ENCODE results near the gene USP22. TPM values are rescaled to one million over a fixed set of nuclear protein-coding genes. Genes with fewer than 3 reads are reported as not detected.
"Not testable (repeated sequence)": the region's sequence is repeated elsewhere in the genome, so short reads cannot be mapped to it uniquely, and the experiment has no call there.

USP22 gene
- total RNA-seq, 4 donors from 2014 or later, result 120 to 258 (median 143) TPM

- in situ Hi-C loops (cut with MboI; ENCODE audit: low sequenced_read_pairs in 4 of 4) (no loop called here), intact Hi-C loops (cut with DNase I; ENCODE audit: low total_unique reads) (no loop called here)
- TF ChIP-seq CTCF (IDR thresholded peaks at IDR 0.05 in 4 of 5, conservative IDR thresholded peaks at IDR 0.05 in 1 of 5), result no peak
- TF ChIP-seq POLR2A (IDR thresholded peaks at IDR 0.05), result no peak
- Histone ChIP-seq H3K36me3 (no peaks in the 10 kb centered on the region), H3K4me3 (no peak overlapping the region), H3K27ac (no peak overlapping the region), H3K9me3 (no peaks in the 10 kb centered on the region), H3K4me1 (no peaks in the 10 kb centered on the region), H3K27me3 (no peaks in the 10 kb centered on the region)
- DNase-seq (no peak), ATAC-seq (no peak)
Observed at GRCh38 chr17:21061971-21062526, 19.2 kb upstream of the USP22 start.

- ATAC-seq (no peak), DNase-seq (no peak)
- no peaks in the 10 kb centered on the region for H3K9me3 ChIP-seq
- no peak overlapping the region for H3K4me3 ChIP-seq
- no peaks in the 10 kb centered on the region for H3K4me1 ChIP-seq
- in situ Hi-C loops (cut with MboI; ENCODE audit: low sequenced_read_pairs in 4 of 4), result no loop called here
- H3K27ac ChIP-seq, result no peak overlapping the region
- no peaks in the 10 kb centered on the region for H3K27me3 ChIP-seq
- TF ChIP-seq POLR2A (IDR thresholded peaks at IDR 0.05) (no peak), CTCF (IDR thresholded peaks at IDR 0.05 in 4 of 5, conservative IDR thresholded peaks at IDR 0.05 in 1 of 5) (no peak)
- no peaks in the 10 kb centered on the region for H3K36me3 ChIP-seq
- intact Hi-C loops (cut with DNase I; ENCODE audit: low total_unique reads), result no loop called here
Observed at GRCh38 chr17:21061158-21061835, 18.5 kb upstream of the USP22 start.

- Histone ChIP-seq H3K9me3 (no peaks in the 10 kb centered on the region), H3K4me1 (no peaks in the 10 kb centered on the region), H3K27me3 (no peaks in the 10 kb centered on the region), H3K36me3 (no peaks in the 10 kb centered on the region), H3K4me3 (no peak overlapping the region), H3K27ac (no peak overlapping the region)
- intact Hi-C loops (cut with DNase I; ENCODE audit: low total_unique reads) (no loop called here), in situ Hi-C loops (cut with MboI; ENCODE audit: low sequenced_read_pairs in 4 of 4) (no loop called here)
- DNase-seq (no peak), ATAC-seq (no peak)
- TF ChIP-seq CTCF (IDR thresholded peaks at IDR 0.05 in 4 of 5, conservative IDR thresholded peaks at IDR 0.05 in 1 of 5) (no peak), POLR2A (IDR thresholded peaks at IDR 0.05) (no peak)
Observed at GRCh38 chr17:21059761-21060160, 16.9 kb upstream of the USP22 start.

- DNase-seq (no peak), ATAC-seq (no peak)
- Histone ChIP-seq H3K36me3 (no peaks in the 10 kb centered on the region), H3K4me1 (no peaks in the 10 kb centered on the region), H3K27ac (no peak overlapping the region), H3K4me3 (no peak overlapping the region), H3K27me3 (no peaks in the 10 kb centered on the region), H3K9me3 (no peaks in the 10 kb centered on the region)
- TF ChIP-seq POLR2A (IDR thresholded peaks at IDR 0.05) (no peak), CTCF (IDR thresholded peaks at IDR 0.05 in 4 of 5, conservative IDR thresholded peaks at IDR 0.05 in 1 of 5) (no peak)
- in situ Hi-C loops (cut with MboI; ENCODE audit: low sequenced_read_pairs in 4 of 4) (no loop called here), intact Hi-C loops (cut with DNase I; ENCODE audit: low total_unique reads) (no loop called here)
Observed at GRCh38 chr17:21058098-21058893, 15.5 kb upstream of the USP22 start.

GRCh38 chr17:21053056-21053455, 10.2 kb upstream of the USP22 start:
- H3K27ac ChIP-seq; intact Hi-C loops (cut with DNase I; ENCODE audit: low total_unique reads); ATAC-seq; H3K9me3 ChIP-seq; H3K27me3 ChIP-seq; in situ Hi-C loops (cut with MboI; ENCODE audit: low sequenced_read_pairs in 4 of 4); DNase-seq; H3K4me1 ChIP-seq; H3K4me3 ChIP-seq; H3K36me3 ChIP-seq: not testable (repeated sequence)

All from gastrocnemius medialis (tissue), 4 donors.